ENCODE results near the gene RPTOR.

RPTOR gene

DNA sequence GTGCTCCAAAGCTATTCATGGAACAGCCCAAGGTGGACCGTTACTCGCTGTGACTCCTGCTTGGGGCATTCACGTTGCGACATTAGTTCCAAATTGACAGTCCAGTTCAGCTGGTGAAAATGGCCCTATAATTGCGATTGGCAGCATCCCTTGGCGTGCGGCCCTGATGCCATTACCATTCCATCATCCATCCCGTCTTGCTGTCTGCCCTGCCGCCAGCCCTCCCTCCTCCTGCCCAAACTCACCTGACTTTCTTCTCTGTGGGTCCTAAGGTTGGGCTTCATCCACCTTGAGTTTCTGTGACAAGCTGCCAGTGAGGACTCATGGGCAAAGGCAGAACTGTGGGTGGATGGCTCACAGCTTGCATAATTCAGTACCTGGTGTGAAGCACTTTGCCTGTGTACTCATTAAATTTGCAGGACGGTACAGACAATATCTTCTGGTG lies 104.6 kb downstream of the RPTOR start:
- no peak for DNase-seq

DNA sequence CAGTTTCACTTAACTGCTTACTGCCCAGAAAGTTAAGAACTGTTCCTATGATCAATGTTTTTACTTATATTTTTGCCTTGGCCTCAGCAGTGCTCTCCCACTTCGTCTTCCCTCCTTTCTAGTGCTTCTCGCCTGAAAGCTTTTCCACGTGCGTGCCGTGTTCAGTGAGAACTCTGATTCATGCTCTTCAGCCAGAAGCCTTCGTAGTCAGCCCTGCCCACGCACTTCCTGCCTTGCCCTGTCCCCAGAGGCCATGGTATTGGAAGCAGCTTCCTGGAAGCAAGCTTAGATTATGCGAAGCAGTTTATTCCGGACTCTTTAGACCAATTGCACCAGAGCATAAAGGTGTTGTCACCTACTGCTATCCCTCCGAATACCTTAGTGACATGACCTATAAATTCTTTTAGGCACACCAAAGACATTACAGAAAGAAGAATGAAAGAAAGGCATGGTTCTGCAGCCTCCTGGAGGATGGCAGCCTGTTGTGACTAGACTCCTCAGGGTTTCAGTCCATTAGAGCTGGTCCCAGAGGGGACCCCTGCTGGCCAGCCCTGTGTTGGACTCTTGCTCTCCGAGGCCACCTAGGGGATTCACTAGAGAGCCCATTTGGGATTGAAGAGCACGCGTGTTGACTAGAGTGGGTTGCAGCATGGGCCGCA lies 105.2 kb downstream of the RPTOR start:
- DNase-seq: no peak

DNA sequence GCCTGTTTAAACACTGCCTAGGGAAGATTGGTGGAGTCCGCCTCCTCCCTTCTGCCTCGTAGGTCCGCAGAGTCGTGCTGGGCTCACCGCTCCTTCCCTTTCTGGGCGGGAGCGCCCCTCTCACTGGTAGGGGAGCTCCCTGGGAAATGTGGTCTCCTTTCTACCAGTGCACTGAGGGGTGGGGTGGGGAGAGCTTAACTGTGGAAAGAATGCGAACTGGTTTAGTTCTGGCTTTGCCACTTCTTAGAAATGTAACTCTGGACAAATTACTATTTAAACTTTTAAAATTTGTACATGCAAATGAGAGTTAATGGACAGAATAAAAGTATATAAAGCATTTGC lies 105.7 kb downstream of the RPTOR start:
- no peak for DNase-seq

DNA sequence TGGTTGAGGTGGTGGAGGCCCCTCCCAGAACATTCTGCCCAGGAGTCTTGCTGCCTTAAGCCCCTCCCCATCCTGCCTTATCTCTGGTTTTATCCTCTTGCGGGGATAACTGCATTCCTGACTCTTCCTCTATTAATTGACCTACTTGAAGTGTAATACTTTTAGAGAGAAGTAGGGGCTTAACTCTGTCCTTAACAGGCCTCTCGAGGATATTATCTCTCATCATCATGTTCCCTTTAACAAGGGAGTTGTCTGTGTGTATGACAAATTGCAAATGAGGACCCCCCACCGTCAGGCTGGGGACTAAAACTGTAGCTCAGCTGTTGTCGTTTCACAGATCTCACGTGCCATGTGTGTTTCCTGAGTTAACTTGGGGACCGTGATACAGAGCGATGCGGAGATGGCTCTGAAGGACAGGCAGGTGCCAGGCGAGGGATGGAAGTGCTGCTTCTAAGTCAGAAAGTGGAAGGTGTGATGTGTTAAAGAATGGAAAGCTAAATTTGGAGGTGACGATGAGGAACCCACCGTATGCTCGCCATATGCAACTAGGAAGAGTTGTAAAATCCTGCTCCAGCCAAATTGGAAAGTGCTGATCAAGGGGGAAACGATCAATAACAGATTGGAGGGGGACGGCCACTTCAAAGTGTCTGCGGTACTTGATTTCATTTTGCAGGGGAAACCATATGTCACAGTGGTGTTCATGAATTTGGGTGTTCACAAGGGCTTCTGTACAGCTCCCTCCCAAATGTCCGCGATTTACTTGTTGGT lies 106.3 kb downstream of the RPTOR start:
- no peak for DNase-seq

DNA sequence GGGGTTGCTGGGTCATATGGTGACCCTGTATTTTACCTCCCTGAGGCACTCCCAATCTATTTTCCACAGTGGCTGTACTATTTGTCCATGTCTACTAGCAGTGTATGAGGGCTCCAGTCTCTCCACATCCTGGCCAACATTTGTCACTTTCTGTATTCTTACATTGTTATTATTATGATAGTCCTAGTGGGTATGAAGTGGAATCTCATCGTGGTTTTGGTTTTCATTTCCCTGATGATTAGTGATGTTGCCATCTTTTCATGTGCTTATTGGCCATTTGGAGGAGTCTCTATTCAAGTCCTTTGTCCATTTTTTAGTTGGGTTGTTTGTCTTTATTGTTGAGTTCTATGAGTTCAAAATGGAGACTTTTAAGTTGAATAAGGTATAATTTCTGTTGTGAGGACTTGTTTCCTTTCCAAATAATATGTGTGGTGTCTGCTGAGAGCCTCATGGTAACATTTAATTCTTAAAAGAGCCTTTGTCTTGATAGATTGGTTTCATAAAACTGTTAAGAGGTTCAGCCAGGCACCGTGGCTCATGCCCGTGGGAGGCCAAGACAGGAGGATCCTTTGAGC lies 108.2 kb downstream of the RPTOR start:
- no peak for DNase-seq

DNA sequence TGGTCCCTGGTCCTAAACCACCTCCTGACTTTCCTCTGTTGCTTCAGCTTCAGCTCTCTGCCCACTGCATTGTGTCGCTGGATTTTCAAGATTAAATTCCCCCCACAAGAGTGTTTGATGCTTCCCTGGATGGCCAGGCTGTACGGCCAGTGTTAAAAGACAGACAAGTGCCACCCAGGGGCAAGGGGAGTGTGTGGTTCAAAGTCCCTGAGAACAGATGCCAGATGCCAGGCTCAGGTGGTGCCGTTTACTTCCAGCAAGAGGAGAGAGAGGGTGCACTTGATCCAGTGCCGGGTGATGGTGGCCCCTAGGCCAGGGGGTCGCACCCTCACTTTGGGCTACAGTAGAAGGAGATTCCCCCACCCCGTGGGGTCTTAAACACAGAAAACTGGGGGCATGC lies 109.2 kb downstream of the RPTOR start:
- no peak for DNase-seq

DNA sequence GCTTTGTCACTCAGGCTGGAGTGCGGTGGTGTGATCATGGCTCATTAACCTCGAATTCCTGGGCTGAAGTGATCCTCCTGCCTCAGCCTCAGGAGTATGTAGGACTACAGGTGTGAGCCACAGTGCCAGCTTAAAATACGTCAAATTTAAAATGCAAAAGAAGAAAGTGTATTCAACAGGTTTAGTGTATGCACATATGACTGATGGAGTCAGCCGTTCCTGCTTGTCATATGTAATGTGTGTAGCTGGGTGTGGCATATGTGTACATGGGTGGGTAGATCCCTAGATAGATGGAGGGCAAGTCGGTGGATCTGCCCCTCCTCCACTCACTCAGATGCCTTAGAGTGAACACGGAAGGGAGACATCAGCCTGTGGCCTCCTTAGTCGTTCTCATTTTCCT lies 111.0 kb downstream of the RPTOR start:
- no peak for DNase-seq

DNA sequence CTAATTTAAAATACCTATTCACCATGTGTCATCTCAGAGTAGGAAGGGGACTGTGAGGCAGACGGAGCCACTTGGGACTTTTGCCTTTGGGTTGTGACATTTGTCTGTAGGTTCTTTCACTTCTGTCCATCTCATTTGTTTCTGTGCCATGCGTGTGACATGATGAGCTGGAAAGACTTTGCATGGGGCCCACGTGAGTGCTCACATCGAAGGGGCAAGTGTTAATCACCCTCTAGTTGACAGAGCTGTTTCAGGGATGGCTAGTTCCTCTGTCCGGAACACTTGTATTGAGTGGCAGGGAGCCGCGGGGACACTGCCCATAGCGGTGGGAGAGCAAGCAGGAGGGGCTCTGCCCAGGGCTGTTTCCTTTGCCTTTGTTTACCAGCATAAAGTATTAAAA lies 112.0 kb downstream of the RPTOR start:
- no peak for DNase-seq

DNA sequence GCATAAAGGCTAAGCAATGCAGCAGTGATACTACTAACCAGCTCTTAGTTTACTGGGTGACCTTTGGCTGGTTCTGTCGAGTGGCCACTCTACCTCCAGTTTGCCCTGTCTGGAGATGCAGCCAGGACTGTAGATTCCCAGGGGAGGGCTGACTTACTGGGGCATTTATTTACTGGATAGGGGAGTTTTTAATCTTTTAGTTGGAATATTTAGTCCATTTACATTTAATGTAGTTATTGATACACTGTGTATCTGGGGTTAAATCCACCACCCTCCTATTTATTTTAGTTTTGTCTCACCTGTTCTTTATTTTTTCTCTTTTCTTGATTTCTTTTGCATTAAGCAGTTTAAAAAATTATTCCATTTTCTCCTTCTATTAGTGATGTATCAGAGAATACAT lies 112.9 kb downstream of the RPTOR start:
- DNase-seq: no peak

DNA sequence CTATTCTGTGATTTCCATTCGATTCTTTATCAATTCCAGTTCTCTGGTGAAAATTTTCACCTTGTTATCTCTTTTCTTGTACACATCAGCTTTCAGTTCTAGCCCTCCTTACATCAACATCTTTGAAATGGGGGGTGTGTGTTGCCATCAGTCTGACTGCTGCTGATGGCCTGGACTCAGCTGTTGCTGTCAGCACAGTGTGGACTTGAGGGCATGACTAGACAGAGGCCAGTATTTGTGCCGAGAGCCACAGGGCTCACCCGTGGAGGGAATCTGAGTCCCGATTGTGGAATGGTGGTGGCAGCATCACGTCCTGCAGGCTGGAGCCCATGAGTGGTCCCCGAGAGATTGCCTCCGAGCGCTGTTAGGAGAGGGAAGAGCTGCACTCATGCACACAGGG lies 114.2 kb downstream of the RPTOR start:
- DNase-seq: no peak

DNA sequence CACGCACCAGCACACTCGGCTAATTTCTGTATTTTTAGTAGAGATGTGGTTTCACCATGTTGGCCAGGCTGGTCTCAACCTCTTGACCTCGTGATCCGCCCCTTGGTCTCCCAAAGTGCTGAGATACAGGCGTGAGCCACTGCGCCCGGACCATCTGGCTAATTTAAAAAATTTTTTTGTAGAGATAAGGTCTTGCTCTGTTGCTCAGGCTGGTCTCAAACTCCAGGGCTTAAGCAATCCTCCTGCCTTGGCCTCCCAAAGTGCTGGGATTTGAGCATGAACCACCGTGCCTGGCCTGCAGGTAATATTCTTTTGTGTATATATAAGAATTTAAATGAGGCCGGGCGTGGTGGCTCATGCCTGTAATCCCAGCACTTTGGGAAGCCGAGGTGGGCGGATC lies 115.0 kb downstream of the RPTOR start:
- no peak for DNase-seq

DNA sequence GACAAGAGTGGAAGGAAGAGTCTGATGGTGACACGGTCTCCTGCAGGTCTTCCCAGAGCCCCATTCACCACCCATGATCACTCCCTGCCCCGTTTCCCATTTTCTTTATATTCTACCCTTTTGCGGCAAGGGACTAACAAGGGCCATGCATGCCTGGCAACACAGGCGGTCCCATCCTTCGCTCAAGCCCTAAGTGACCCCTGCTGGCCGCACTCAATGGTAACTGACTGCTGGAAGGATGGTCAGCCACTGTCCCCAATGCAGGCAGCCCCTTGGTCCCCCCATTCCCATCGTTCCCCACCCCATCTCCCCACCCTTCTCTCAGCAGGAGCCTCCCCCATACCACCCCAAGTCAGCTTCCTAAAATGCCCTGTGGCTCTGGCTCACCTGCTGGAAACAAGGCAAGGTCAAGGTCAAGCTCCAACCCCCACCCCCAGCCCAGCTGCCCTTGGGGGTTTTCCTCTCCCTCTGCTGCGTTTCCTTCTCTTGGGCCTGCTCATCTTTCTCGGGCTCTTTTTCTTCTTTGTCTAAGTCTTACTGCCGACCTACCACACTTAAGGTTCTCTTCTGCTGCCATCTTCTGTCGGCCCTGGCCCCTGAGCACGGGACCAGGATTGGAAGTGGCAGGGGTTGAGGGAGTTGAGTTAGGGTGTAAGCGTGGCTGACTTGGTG lies 116.0 kb downstream of the RPTOR start:
- no peak for DNase-seq

DNA sequence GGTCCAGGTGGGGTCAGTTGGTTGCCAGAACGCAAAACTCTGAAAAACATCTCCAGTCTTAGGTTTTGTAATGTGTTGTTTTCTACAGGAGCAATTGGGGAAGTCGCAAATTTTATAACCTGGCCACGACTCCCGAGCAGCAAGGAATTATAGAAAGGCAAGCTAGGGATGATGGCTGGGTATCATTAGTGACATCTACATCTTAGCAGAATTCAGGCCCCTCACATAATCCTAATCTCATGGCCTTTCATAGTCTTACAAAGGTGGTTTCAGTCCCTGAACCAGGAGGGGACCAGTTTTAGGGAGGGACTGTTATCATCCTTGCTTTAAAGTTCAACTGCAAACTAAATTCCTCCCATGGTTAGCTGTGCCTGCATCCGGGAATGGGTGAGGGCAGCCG lies 117.9 kb downstream of the RPTOR start:
- DNase-seq: no peak

DNA sequence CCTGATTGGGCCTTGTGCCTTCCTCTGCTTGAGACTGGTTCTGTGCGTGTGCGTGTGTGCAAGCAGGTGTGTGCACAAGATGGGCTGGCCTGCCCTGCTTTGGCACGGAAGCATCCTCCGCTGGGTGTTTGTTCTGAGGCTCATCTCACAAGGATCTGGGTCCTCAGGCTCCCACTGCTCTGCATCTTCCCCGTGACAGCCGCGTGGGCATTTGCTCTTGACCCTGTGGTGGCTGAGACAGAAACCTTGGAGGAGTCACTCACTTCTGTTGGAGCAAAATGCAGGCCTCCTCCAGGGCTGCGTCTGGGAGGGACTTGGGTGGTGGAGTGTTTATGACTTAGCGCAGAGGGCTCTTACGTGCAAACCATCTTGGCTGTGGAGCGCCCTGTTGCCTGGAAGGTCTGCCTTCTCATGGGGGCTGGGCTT lies 119.2 kb downstream of the RPTOR start:
- no peak for DNase-seq

DNA sequence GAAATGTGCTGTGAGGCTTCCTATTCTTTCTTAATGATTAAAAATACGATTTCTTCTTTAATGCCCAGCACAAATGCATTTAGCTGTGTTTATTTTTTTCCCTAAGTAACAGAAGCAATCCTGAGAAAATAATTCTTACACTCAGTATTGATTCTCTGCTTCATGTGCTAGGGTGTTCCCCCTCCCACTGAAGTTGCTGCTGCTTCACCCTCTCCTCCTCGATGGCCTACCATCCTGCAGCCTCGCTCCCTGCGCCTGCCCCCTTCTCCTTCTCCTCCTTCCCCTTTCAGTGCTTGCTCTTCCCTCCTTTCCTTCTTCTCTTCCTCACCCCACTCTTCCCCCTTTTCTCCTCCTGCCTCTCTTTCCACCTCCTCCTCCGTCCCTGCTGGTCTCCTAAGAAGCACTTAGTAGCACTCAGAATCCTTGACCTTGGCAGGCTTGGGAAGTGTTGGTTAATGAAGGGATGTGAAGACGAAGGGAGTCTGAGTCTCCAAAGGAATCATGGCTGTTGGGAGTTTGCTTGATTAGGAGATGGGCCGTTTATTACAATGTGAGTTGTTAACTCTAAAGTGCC lies 119.7 kb downstream of the RPTOR start:
- no peak for DNase-seq

DNA sequence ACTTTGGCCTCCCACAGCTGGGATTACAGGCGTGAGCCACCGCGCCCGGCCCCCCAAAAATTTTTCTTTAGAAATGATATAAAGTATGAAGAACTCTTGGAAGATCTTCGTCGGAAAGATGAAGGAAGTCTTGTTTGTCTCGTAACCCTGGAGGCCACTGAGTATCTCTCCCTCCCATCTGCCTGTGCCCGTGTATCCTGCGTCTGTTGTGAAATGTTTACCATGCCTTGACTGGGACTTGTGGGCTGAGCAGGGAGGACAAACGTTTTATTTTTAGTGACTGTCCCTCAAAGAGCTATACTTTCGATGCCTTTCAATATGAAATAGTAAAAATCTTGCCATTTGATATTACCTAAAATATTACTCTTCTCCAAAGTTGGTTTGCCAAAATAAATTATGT lies 121.2 kb downstream of the RPTOR start:
- DNase-seq: no peak

DNA sequence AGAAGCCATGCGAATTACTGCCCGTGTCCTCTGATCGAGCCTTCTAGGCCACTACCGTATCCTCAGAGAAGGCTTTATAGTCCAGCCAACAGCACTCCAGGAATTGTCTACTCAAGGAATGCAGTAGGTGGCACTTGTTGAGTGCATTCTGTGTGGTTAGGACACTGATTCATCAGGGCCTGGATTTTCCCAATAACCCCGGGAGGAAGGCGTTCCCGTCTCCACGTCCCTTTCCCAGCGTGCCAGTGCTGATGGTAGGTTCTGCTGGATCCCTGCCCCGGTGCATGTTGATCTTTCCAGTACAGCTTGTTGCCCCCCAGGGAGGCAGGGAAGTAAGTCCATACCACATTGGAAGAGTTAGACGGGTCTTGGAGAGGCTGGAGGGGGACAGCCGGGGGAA lies 122.2 kb downstream of the RPTOR start:
- no peak for DNase-seq

DNA sequence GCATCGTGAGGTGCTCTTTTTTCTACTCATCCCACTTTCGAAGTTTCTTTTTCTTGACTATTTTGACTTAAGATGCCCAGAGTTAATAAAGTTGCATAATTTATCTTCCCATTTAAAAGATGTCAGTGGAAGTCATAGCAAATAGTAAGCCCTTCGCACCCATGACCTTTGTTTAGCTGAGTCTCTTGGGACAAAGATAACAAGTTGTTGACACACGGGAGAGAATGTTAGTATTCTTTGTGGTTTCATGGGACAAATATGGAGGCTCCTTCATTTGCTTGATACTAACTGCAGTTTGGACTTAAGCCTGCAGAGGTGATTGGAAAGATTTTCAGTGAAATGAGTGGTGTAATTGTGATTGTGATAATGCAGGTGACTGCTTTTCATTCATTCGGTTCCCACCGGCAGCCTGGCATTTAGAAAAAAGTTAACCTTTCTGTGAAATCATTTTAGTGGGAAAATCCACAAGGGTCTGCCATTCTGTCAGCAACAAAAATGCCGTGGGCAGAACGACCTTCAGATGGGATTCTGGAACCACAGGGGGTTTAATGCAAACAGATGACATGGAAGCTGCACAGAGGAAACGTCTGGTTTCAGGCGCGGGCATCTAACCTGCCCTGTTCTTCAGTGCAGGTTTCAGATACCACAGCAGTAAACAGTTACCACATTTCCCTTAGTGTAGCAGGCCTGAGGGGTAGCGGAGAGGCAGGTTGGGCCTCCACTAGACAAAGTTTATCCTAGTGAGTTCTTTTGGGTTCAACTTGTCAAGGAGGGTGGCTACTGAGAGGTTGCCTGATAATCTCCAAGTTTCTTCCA lies 123.0 kb downstream of the RPTOR start:
- DNase-seq: no peak

DNA sequence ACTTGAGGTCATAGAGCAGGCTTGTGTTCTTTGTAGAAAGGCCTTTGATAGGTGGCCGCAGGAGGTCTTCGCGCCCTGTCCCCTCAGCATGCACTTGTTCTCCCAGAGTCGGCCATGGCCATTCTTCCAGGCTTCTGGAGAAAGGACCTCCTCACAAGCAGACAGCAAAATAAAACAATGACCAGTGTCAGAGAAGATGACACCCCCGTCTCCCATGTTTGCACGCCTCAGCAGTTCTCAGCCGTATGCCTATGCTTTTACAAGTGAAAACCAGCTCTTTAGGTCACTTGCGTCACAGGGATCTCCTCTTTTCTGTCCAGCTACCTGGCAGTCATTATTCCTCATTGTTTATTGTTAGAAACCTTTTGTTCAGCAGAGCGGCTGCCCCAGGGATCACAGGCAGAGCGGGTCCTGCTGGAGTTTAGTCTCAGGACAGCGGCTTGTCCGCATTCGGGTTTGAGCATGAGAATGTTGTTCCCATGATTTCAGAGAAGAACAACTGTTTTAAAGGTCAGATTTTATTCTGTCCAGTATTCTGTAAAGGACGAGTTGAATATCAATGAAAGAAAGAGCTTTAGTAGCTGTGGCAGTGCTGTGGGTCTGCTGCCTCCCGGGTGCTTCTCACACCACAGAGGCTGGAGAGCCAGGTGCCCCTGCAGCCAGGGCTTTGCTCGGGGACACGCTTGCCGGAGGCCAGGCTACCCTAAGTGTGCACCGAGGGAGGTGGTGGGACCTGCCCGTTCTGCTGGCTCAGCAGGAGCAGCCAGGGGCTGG lies 123.9 kb downstream of the RPTOR start:
- no peak for DNase-seq

DNA sequence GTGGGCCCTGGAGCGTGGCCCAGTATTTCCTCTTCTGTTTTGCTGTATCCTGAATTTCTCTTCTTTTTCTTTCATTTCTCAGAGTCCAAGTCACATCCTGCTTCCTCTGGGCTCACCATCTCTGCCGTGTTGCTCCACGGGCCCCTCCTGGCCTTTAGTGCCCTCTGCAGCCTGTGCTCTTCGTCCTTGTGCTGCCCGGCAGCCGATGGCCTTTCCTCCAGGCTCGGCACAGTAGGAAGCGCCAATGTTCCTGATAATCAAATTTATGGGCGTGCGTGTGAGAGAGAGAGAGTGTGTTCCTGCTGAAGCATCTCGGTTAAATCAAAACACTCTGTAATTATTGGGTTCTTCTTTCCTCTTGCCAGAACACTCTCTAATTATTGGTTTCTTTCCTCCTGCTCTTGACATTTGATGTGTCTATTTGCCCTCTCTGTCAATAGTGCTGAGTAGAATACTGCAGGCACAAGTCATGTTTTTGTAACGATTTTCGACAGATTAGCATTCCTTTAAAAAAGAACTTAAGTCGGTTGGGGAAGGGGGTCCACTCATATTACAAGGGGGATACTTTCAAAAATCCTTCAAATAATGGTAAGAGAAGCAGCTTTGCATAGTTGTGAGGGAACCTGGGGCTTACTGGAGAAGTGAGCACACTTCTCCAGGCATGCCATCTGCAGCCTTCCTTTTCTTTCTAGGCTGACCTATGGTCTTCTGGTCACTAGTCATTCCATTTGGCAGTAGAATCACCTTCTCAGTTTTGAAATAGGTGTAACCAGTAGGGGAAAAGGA lies 126.6 kb downstream of the RPTOR start:
- peak; percentile 39 for DNase-seq

DNA sequence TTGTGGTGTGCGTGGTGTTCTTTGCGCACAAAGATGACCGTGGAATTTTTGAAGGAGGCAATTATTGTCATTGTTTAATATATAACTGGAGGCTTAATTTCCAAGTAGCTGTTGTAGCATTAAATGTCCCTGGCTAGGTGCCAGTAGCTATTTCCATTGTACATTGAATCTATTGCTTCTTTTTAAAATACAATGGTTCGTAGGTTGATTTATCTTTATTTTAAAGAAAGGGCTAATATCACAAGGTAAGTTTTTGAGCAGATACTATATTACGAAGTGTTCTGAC lies 127.1 kb downstream of the RPTOR start:
- DNase-seq: peak; percentile 51

All from NCI-H1436 (cell line).